C4-2B (cell line): ENCODE measurements around the gene CAPG.

Experiments
- ZFX ChIP-seq: fragments of 450-650 bp; IDR thresholded peaks from 2 replicates; pipeline ENCODE4 v1.6.1; 2017
- TF ChIP-seq, protein P1 (sequence below): fragments of 450-650 bp; conservative IDR thresholded peaks from 2 replicates; pipeline ENCODE4 v1.5.1; 2017; ENCODE audit warnings: mild to moderate bottlenecking

DNA sequence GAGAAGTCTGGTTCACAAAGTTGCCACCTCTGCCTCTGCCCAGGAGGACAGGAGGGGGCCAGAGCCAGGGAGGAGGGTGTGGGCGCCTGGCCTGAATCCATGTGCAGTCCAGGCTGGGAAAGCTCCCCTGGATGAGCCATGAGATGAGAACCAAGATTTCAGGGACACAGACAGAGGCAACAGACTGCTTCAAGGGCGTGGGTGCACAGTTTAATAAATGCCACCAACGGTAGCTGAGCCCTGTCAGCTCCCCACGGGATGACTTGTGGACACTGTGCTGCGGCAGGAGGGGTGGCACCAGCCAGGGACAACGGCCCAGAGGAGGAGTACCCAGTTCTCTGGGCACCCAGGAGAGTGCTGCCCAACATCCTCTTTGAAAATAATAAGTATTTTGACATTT, 15.2 kb downstream of the CAPG start:
- TF ChIP-seq, protein P1, sequence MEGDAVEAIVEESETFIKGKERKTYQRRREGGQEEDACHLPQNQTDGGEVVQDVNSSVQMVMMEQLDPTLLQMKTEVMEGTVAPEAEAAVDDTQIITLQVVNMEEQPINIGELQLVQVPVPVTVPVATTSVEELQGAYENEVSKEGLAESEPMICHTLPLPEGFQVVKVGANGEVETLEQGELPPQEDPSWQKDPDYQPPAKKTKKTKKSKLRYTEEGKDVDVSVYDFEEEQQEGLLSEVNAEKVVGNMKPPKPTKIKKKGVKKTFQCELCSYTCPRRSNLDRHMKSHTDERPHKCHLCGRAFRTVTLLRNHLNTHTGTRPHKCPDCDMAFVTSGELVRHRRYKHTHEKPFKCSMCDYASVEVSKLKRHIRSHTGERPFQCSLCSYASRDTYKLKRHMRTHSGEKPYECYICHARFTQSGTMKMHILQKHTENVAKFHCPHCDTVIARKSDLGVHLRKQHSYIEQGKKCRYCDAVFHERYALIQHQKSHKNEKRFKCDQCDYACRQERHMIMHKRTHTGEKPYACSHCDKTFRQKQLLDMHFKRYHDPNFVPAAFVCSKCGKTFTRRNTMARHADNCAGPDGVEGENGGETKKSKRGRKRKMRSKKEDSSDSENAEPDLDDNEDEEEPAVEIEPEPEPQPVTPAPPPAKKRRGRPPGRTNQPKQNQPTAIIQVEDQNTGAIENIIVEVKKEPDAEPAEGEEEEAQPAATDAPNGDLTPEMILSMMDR, result no peak
- no peak for TF ChIP-seq ZFX
